ENCODE data around the gene SRI.
"Not testable (repeated sequence)": the region's sequence is repeated elsewhere in the genome, so short reads cannot be mapped to it uniquely, and the experiment has no call there.

The SRI gene

GRCh38 chr7:88219781-88220747 is at the start of gene SRI:
SRI (minus strand) TSS chr7:88220038; CDS start chr7:88220026, 12 bp downstream.
- peak; percentile 85 to 87 for DNase-seq

- no peak for DNase-seq
Observed at GRCh38 chr7:88269586-88269985, 49.7 kb upstream of the SRI start.

- no peak for DNase-seq
Observed at GRCh38 chr7:88268858-88269257, 49.0 kb upstream of the SRI start.

GRCh38 chr7:88268051-88268450 is 48.2 kb upstream of the SRI start:
- no peak for DNase-seq

- no peak for DNase-seq
Observed at GRCh38 chr7:88267421-88267820, 47.6 kb upstream of the SRI start.

- DNase-seq: not testable (repeated sequence)
Observed at GRCh38 chr7:88264987-88265386, 45.1 kb upstream of the SRI start.

- no peak for DNase-seq
Observed at GRCh38 chr7:88262562-88262961, 42.7 kb upstream of the SRI start.

- DNase-seq: no peak
Observed at GRCh38 chr7:88260719-88261118, 40.9 kb upstream of the SRI start.

- DNase-seq: no peak
Observed at GRCh38 chr7:88259656-88260380, 40.0 kb upstream of the SRI start.

- not testable (repeated sequence) for DNase-seq
Observed at GRCh38 chr7:88258296-88258695, 38.5 kb upstream of the SRI start.

GRCh38 chr7:88256906-88257305 is 37.1 kb upstream of the SRI start:
- DNase-seq: no peak

- no peak for DNase-seq
Observed at GRCh38 chr7:88254721-88255424, 35.0 kb upstream of the SRI start.

- no peak for DNase-seq
Observed at GRCh38 chr7:88253640-88254039, 33.8 kb upstream of the SRI start.

GRCh38 chr7:88244258-88244657 is 24.4 kb upstream of the SRI start:
- no peak for DNase-seq

GRCh38 chr7:88243345-88243909 is 23.6 kb upstream of the SRI start:
- peak; percentile 47 to 48 for DNase-seq

GRCh38 chr7:88239852-88240251 is 20.0 kb upstream of the SRI start:
- no peak for DNase-seq

GRCh38 chr7:88233828-88234227 is 14.0 kb upstream of the SRI start:
- no peak for DNase-seq

- DNase-seq: no peak
Observed at GRCh38 chr7:88230646-88231045, 10.8 kb upstream of the SRI start.

- no peak for DNase-seq
Observed at GRCh38 chr7:88229302-88229995, 9.6 kb upstream of the SRI start.

GRCh38 chr7:88226886-88227516 is 7.2 kb upstream of the SRI start:
- DNase-seq: no peak

- DNase-seq: no peak
Observed at GRCh38 chr7:88226201-88226600, 6.4 kb upstream of the SRI start.

All from SHP77 (cell line).